Stimulated activated CD8-positive, alpha-beta memory T cell treated with anti-CD3 and anti-CD28 coated beads, Interleukin-15, amount 100 ng/mL, for 1 hour (primary cell): Measurements from ENCODE around the gene RMND5B.

Experiments used
- DNase-seq: peaks from one replicate; pipeline ENCODE4 v3.0.0-alpha.2; 2020; ENCODE audit warnings: low read depth

RMND5B gene

GRCh38 chr5:178131446-178131996 is 707 bp downstream of the RMND5B start:
- no peak for DNase-seq

GRCh38 chr5:178136990-178137389 is 6.2 kb downstream of the RMND5B start:
- DNase-seq = no peak

- no peak for DNase-seq
These were observed 7.2 kb downstream of the RMND5B start for GRCh38 chr5:178137991-178138390.

GRCh38 chr5:178141550-178141949 is 10.7 kb downstream of the RMND5B start:
- DNase-seq = no peak

- DNase-seq = no peak
These were observed 11.8 kb downstream of the RMND5B start for GRCh38 chr5:178142642-178143041.

- DNase-seq = no peak
These were observed 12.4 kb downstream of the RMND5B start for GRCh38 chr5:178143246-178143645.

- DNase-seq = no peak
These were observed 13.1 kb downstream of the RMND5B start for GRCh38 chr5:178143901-178144300.

GRCh38 chr5:178145965-178146820 is 15.4 kb downstream of the RMND5B start:
- DNase-seq = peak; percentile 59

- no peak for DNase-seq
These were observed 16.6 kb downstream of the RMND5B start for GRCh38 chr5:178147406-178147805.

- DNase-seq = no peak
These were observed 18.6 kb downstream of the RMND5B start for GRCh38 chr5:178149199-178149932.

- DNase-seq = no peak
These were observed 20.3 kb downstream of the RMND5B start for GRCh38 chr5:178150977-178151734.

- DNase-seq = no peak
These were observed 22.0 kb downstream of the RMND5B start for GRCh38 chr5:178152491-178153444.

- DNase-seq = peak; percentile 95
These were observed 22.9 kb downstream of the RMND5B start, which contains the start of gene NHP2 for GRCh38 chr5:178153530-178154340. TSS of gene NHP2 (minus strand) at chr5:178153885. CDS start at chr5:178153817, 68 bp downstream.

GRCh38 chr5:178155065-178155464 is 24.3 kb downstream of the RMND5B start:
- no peak for DNase-seq

- DNase-seq = no peak
These were observed 29.4 kb downstream of the RMND5B start for GRCh38 chr5:178160176-178160575.

GRCh38 chr5:178162481-178162880 is 31.7 kb downstream of the RMND5B start:
- no peak for DNase-seq

GRCh38 chr5:178163772-178164735 is 33.2 kb downstream of the RMND5B start:
- peak; percentile 92 for DNase-seq

GRCh38 chr5:178165581-178165980 is 34.8 kb downstream of the RMND5B start:
- no peak for DNase-seq

- DNase-seq = no peak
These were observed 39.6 kb downstream of the RMND5B start for GRCh38 chr5:178170455-178170854.
